Measurements from ENCODE around the gene BCL11B.

BCL11B gene

DNA sequence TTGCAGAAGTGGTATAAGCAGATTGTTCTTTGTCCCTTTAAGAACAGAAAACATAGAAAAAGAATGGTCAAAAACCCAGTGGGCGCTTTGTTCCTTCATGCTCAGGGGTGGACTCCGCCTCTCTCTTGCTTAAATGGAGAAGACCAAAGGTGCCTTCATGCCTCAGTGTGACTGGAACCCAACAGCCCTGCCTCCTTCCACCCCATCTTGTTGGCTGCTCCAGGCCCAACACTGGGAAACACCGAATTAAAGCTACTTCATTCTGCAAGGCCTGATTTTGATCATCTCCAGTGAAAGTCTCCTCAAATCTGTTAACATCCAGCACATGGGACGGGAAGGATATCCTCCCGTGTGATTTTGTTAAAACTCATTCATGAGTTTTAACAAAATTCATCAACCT lies 103.7 kb downstream of the BCL11B start:
- H3K4me3 ChIP-seq (ENCODE audit: low read depth, low read length) = no peak overlapping the region

DNA sequence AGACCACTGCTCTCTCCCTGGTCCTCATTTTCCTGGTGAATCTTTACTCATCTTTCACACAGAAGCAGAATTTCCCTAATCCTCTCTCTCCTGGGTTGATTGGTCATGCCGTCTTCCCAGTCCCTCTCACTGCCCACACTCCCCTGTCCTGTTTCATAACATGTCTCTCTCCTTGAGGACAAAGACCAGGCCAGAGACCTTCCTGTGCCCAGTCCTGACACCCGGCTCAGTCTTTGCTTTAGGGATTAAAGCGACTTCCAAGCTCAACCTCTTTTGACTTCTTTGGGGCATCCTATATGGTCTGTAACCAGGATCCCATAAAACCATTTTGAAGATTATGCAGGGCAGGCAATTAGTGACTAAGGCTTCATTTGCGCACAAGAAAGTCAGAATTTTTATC lies 105.5 kb downstream of the BCL11B start:
- H3K4me3 ChIP-seq (ENCODE audit: low read depth, low read length) = no peak overlapping the region

DNA sequence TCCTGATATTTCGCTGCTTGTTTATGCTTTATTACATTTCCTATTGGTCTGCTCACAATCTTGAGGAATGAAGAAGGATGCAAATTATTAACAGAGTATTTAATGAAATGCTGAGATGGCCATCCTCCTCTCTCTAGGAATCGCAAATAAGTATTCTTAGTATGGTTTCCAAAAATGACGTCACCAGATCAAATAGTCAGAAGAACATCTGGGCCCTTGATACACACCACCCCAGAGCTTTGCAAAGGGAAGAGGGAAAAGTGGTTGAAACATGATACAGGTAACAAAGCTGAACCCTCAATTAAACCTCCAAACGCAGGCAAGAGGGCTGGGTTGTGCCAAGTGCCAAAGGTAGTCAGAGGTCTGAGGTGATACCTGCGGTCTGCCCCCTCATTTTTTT lies 107.3 kb downstream of the BCL11B start:
- no peak overlapping the region for H3K4me3 ChIP-seq (ENCODE audit: low read depth, low read length)

DNA sequence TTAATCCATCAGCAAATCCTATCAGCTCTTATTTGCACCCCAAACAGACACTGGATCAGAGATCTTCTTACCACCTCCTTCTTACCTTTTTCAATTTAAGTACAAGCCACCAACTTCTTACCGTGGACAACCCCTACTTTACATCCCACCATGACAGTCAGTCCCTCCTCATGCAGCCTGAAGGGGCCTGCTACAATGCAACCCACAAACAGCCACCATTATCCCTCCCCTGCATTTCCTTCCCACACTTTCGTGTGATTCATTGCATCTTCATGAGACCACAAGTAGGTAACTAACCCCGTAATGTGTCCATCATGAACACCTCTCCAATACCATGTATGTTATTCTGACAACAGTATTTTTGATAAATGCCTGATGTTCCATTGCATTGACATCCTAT lies 108.6 kb downstream of the BCL11B start:
- no peak overlapping the region for H3K4me3 ChIP-seq (ENCODE audit: low read depth, low read length)

DNA sequence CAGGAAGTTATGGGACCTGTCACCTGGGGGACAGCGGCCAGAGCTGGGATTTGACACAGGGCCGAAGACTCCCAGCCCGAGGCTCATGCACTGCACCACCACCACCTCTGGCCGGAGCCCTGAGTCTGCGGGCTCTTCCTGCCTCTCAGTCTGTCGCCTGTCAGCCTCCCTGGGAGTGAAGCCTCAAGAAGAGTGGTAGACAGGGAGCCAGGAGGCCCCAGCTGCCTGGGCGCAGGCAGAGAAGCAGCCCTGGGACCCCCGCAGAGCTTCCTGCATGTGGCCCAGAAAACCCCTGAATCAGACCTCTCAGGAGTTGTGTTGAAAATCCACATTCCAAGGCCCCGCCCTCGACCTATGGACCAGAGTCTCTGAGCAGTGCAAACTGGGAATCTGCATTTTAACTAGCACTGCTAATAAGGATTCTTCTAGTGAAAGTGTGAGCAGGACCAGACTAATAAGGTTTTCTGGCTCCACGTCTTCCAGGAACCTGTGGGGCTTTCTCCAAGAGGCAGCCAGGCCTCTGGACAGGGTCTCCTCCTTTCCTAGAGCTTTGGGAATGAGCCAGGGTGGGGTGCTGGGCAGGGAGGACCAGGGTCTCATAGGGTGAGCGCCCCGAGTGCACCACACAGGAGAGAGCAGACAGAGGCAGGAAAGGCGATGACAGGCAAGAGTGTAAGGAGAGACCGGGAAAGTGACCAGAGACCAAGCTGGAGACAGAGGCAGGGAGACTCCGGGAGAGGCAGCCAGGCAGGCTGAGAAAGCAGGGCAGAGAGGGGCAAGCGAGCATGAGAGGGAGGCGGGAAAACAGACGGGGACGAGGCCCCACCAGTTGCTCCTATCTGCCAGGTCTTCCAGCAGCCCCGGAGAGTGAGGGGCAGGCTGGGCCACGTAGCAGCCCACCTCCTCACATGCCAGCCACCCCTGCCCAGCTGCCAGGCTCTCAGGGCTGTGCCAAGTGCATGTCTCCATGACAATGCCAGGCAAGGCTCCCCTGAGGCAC lies 112.4 kb downstream of the BCL11B start:
- no peak overlapping the region for H3K4me3 ChIP-seq (ENCODE audit: low read depth, low read length)

DNA sequence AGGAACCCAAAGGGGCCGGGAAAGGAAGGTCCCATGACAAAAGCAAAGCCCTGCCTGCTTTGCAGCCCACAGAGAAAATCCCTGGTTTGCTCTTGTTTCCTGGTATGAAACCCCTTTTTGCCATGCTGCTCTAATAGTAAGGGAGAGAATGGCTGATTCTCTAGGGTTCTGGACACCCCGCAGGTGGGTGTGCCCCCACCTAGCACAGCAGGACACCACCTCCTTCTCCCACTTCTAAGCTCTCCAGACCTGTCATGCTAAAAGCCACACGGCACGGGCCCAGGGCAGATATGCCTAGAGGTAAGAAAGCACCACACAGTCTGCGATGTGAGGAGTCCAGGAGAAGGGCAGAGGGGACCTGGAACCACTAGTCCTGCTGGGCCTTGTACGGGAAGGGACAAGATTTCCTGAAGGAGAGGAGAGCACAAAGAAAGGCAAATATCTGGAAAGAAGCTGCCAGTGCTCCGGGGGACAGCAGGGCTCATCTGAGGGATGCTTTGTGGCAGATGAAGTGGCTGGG lies 113.3 kb downstream of the BCL11B start:
- H3K4me3 ChIP-seq (ENCODE audit: low read depth, low read length) = no peak overlapping the region

DNA sequence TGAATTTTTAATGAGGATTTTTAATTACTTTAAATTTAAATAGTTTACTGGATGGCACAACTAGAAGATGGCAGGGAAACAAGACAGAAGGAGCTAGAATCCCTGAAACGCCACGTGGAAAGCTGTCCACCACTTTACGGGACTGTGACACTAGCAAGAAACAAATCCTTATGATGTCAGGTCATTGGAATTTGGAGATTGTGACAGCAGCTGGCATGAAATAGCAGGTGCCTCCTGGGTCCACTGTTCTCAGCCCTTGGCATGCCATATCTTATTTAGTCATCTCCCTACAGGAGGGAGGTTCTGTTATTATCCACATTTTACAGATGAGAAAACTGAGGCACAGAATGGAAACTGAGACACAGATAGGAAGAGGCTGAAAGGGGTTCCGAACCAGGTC lies 113.8 kb downstream of the BCL11B start:
- H3K4me3 ChIP-seq (ENCODE audit: low read depth, low read length) = no peak overlapping the region

DNA sequence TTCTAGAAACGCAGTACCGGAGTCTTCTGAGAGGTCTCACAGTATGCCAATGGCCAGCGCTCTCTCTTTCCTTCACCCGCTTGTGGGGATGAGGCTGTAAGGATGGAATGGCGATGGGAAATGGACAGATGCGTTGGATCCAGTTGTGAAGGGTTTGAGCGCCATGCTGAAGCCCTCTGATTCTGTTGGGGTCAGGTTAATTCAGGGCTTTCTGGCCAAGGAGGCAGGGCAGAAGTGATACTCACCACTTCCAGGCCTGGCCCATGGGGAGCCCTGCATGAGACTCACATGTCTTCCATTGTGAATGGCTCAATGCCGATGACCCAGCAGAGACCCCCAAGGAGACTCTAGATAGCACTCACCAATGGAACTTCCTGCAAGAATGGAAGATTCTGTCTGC lies 114.3 kb downstream of the BCL11B start:
- H3K4me3 ChIP-seq (ENCODE audit: low read depth, low read length) = no peak overlapping the region

DNA sequence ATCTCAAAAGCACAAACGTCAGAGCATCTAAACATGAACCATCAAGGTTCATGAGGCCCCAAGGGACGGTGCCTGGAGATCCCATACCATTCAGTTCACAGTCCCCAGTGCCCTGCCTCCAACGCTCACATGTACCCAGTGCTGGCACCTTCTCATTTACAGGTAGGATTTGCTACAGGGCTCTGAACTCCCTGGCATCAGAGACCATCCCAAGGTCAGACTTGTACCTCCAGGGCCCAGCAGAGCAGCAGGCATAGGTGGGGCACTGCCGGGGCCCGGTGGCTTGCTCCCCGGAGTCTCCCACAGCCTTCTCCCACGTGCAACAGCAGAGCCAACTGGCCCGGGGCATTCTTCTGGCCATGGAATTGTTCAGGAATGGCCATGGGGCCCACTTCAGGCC lies 114.8 kb downstream of the BCL11B start:
- H3K4me3 ChIP-seq (ENCODE audit: low read depth, low read length) = no peak overlapping the region

DNA sequence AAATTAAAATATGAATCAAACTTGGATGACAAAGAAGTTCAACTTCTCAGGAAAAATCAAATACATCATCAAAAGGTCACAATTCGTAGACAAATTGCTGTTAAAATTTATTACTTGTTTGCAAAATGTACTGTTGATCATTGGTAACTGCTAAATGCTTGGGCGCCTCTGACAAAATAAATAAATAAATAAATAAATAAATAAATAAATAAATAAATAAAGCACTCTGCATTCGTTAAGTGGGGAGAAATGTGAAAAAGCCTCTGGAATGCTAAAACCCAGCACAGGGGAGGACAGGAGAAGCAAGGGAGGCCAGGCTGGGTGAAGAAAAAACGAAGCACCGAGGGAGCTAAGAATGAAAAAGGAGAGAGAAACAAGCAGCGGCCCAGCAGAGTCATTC lies 115.2 kb downstream of the BCL11B start:
- H3K4me3 ChIP-seq (ENCODE audit: low read depth, low read length) = no peak overlapping the region

DNA sequence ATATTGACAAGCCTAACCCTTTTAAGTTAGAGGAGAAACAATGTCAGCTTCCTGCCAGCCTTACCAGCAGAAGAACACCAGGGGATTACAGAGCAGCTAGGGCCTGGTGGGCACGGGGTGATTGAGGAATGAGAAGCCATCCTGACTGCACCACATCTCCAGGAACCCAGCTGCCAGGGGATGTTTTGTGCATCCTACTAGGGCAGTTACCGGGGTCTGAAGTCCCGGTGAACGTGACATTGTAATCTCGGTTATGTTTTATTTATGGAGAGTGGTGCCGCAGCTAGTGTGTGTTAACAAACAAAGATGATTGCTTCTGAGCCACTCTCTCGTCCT lies 115.9 kb downstream of the BCL11B start:
- no peak overlapping the region for H3K4me3 ChIP-seq (ENCODE audit: low read depth, low read length)

DNA sequence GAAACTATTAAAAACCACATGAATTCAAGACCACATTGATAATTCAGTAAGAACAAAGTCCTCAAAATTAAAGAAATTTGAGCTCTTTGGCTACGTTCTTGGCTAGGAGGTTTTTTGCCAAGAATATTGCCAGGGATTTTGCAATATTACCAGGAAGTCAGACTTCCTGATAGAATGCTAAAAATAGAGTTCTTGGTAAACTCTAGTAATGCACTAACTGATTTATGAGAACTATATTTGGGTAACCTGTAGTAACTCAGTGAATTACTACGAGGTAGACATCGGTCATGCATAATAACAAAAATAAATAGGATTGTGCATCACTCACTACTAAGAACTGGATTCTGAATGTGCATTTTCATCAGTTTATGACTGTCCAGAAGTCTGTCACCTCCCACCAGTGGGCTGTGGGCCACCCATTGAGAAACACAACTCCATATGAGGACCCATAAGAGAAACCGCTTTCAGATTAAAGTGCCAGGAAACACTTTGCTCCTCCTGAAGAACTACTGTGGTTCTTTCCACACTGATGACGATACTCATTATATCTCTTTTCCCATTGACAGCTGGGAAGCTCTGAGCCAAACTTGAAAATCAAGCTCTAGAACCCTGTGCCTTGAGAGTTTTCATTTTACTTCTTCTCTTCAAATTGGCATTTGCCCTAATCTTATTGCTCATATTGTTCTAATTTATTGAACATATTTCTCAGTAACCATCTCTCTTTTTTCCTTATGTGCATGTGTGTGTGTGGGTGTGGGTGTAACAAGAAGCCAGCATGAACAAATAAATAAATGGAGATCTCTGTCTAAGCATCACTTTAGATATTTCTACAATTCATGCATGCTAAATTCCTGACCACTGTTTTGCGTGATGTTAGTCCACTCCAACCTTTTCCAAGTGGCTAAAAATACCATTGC lies 116.6 kb downstream of the BCL11B start:
- H3K4me3 ChIP-seq (ENCODE audit: low read depth, low read length) = no peak overlapping the region

DNA sequence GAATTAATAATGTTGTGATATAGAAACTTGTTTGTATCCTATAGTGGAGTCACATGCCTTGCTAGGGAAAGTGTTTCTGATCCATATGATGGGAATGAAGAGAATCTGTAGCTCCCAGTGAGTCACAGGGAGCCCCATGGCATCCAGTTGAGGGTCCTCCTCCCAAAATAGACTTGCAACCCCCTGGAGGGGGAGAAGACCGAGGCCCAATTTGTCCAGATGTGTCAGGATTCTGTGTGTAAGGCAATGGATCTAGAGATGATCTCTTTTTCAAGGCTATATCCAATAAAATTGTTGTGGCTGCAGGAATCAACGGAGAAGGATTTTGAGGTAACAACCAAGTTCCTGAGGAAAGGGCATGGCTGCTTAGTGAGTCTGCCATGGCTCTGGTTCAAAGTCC lies 121.8 kb downstream of the BCL11B start:
- no peak overlapping the region for H3K4me3 ChIP-seq (ENCODE audit: low read depth, low read length)

DNA sequence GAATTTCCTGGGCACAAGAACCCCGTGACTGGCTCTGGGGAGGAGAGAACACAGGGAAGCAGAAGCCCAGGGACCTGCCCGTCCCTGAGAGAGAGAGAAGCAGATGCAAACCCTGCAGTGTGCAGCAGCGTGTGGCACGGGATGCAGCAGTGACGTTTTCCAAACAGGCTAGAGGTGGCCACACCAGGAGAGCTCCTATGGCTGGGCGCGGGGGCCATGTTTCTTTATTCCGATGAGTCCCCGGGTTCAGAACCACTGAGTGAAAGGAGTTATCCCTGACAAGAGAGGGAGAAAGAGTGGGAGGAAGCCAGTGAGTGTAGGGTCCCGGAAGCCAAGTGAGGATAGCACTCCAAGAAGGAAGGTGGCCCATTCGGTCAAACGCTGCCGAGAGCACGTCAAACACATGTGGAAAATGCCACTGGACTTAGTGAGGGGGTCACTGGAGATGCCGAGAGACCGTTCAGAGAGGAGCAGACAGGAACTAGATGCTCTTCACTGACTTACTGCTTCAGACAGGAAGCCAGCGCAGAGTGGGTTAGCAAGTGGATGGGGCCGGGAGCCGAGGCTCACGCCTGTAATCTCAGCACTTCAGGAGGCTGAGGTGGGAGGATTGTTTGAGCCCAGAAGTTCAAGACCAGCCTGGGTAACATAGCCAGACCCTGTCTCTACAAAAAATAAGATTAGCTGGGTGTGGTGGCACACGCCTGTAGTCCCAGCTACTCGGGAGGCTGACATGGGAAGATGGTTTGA lies 123.0 kb downstream of the BCL11B start:
- H3K4me3 ChIP-seq (ENCODE audit: low read depth, low read length) = no peak overlapping the region

DNA sequence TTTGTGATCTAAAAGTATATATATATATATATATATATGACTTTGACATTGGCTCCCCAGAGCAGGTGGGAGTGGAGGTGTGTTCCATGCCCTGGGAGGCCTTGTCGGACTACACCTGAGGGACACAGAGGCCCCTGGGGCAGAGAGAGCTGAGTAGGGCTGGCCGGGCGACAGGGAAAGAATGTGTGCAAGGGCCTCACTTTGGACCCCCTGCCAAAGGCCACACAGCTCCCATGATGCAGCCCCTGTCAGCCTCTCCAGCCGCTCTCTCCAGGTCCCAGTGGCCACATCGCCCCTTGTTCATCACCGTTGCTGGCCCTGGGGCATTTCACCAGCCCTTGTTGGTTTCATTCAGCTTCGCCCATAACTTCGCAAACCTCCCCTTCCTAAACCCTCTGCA lies 123.9 kb downstream of the BCL11B start:
- no peak overlapping the region for H3K4me3 ChIP-seq (ENCODE audit: low read depth, low read length)

DNA sequence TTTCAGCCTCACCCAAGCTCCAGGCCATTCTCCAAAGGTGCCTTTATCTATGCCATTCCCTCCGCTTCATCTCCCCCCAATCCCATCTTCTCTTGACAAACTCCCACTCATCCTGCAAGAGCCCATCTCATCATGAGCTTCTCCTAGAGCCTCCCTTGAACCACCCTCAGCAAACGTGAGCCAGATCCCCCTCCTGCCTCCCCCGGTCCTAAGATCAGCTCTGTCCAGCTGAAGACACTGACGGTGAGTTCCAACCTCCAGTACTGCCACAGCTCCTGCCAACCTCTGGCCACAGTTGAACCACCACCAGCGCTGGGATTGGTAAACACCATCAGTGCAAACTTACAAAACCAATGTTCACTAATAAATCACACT lies 124.6 kb downstream of the BCL11B start:
- no peak overlapping the region for H3K4me3 ChIP-seq (ENCODE audit: low read depth, low read length)

DNA sequence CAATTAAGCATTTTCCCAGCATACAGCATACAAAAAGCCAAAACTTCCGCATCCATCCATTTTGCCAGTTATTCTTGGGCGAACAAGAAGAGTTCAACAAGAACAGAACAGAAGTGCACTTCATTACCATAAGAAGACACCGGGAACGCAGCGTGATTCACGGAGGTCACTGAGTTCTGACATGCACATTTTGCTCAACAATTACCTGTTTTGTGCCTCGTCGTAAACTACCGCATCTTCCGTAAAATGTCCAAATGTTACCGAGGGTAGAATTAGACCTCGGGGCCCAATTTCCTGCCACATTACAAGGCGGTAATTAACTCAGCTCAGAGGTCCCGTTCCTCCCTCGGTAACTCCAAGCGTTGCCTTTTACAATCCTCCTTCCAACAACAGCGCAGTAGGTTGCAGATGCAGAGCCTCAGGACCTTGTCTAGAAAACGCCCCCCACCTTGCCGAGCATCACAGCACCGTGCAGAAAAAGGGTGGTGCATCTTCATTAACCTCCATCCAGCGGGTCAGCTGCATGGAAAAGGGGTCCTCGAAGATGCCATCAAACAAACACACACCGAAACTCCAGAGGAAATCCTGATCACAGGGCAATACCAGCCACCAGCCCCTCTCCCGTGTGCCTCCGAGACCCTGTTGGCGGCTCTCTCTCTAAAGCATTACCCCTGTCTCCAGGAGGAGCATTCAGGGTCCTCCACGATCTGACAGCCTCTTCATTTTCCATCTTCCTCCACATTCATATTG lies 125.2 kb downstream of the BCL11B start:
- no peak overlapping the region for H3K4me3 ChIP-seq (ENCODE audit: low read depth, low read length)

DNA sequence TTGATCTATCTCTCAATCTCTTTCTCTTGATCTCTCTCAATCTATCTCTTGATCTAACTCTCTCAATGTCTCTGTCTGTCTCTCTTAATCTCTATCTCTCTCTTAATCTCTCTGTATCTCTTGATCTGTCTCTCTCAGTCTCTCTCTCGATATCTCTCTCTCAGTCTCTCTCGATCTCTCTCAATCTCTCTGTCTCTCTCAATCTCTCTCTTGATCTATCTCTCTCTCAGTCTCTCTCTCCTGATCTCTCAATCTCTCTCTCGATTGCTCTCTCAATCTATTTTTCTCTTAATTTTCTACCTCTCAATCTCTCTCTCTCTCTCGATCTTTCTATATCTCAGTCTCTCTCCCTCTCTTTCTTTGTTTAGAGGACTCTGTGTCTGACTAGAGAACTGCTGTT lies 126.7 kb downstream of the BCL11B start:
- H3K4me3 ChIP-seq (ENCODE audit: low read depth, low read length) = no peak overlapping the region

DNA sequence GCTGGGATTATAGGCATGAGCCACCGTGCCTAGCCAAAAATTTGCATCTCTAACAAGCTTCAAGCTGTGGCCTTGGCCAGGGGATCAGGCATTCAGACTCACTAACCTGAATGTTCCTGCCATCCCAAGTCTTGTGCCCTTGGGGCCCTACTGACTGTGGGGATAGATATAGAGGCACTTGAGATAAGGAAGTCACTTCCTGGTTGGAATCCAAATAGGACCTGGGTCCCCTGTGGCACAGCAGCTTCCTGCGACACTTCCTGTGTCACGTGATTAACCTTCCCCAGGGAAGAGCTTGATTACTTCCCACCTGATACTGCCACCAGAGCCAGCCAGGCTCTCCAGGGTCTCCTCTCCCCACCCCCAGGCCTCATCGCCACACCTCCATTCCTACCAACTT lies 128.2 kb downstream of the BCL11B start:
- no peak overlapping the region for H3K4me3 ChIP-seq (ENCODE audit: low read depth, low read length)

DNA sequence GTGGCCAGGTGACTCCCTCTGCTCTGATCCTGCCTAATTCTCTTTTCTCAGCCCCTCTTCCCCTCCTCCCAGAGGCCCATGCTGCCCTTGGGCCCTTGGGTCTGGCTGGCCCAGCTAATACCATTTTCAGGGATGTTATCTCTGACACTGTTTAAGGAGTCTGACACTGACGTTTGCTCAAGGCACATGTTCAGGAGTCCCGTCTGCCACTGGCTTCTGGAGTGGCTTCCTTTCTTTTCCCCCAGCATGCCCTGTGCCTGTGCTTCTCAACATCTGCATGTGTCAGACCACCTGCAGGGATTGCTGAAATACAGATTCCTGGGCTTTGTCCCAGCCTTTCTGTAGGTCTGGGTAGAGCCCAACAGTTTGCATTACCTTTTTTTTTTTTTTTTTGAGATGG lies 128.9 kb downstream of the BCL11B start:
- H3K4me3 ChIP-seq (ENCODE audit: low read depth, low read length) = no peak overlapping the region

Data from iPS-11a (cell line).